ENCODE measurements around the gene GOLGA2. TPM values are rescaled to one million over a fixed set of nuclear protein-coding genes. Genes with fewer than 3 reads are reported as not detected.

GOLGA2 gene
- total and polyA plus RNA-seq, 12 donors, result 35.8 to 221 (median 85.6) TPM

DNA sequence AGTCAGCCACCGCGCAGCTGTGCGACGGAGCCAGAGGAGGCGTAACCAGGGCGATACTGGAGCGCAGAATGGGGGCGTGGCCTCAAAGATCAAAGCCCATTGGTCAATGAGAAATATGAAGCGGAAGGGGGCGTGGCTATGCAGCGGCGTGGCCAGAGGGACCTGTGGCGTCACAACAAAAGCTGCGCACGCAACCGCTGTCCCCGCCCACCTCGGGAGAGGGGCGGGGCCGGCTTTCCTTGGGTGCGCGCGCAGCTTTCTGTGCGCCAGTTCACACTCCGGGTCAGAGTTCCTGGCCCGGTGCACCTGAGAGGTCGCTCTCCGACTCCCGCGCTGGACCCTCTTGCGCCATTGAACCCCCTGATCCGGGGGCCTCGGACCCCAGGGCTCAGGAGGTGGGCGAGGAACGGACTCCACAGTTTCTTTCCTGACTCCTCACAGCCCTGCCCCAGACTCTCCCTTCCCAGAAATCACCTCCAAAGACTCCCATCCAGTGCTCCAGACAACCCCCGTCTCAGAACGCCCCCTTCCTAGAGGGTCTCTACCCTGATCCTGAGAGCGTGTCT lies 284 bp upstream of the GOLGA2 start, which contains the start of gene SWI5:
TSS of gene SWI5 (plus strand) at position 269 of the 566 bp plus-strand sequence.
- TF ChIP-seq, protein P1, sequence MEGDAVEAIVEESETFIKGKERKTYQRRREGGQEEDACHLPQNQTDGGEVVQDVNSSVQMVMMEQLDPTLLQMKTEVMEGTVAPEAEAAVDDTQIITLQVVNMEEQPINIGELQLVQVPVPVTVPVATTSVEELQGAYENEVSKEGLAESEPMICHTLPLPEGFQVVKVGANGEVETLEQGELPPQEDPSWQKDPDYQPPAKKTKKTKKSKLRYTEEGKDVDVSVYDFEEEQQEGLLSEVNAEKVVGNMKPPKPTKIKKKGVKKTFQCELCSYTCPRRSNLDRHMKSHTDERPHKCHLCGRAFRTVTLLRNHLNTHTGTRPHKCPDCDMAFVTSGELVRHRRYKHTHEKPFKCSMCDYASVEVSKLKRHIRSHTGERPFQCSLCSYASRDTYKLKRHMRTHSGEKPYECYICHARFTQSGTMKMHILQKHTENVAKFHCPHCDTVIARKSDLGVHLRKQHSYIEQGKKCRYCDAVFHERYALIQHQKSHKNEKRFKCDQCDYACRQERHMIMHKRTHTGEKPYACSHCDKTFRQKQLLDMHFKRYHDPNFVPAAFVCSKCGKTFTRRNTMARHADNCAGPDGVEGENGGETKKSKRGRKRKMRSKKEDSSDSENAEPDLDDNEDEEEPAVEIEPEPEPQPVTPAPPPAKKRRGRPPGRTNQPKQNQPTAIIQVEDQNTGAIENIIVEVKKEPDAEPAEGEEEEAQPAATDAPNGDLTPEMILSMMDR (IDR thresholded peaks at IDR 0.05), result no peak
- TF ChIP-seq POLR2A (IDR thresholded peaks at IDR 0.05), result peak; percentile 66 to 72
- peaks cover 11 to 25% of the 10 kb centered on the region in 2 donors for H3K4me1 ChIP-seq (replicated peaks in 1 of 2)
- no peaks in the 10 kb centered on the region for H3K27me3 ChIP-seq
- H3K27ac ChIP-seq, result peak within 1 kb of the TSS; percentile 6 to 95 (median 75)
- WGBS, 4 donors, result 0 to 2% (median 0%) methylated on average over 10 to 38 of the region's 38 CpGs
- peak within 1 kb of the TSS; percentile 48 to 92 (median 74) for H3K4me3 ChIP-seq
- intact Hi-C loops (cut with DNase I), result no loop called here
- peaks cover 0 to 28% of the 10 kb centered on the region in 2 donors for H3K36me3 ChIP-seq (replicated peaks in 1 of 2)
- peak; percentile 100 for DNase-seq
- H3K9me3 ChIP-seq (replicated peaks in 1 of 3), result no peaks in the 10 kb centered on the region

GRCh38 chr9:128274245-128274644 lies 1.6 kb downstream of the GOLGA2 start:
- Histone ChIP-seq H3K9me3 (replicated peaks in 1 of 3) (no peaks in the 10 kb centered on the region), H3K27ac (peak overlapping the region in 1 of 5 donors; percentile 81), H3K4me1 (replicated peaks in 1 of 2) (peaks cover 11 to 25% of the 10 kb centered on the region in 2 donors), H3K36me3 (replicated peaks in 1 of 2) (peaks cover 0 to 37% of the 10 kb centered on the region in 2 donors), H3K27me3 (no peaks in the 10 kb centered on the region), H3K4me3 (no peak overlapping the region)
- 64 to 70% (median 67%) methylated on average over 7 to 8 of the region's 8 CpGs for WGBS, 4 donors
- DNase-seq, result no peak
- intact Hi-C loops (cut with DNase I), result no loop called here
- TF ChIP-seq, protein P1 (IDR thresholded peaks at IDR 0.05), result no peak
- no peak for TF ChIP-seq POLR2A (IDR thresholded peaks at IDR 0.05)

DNA sequence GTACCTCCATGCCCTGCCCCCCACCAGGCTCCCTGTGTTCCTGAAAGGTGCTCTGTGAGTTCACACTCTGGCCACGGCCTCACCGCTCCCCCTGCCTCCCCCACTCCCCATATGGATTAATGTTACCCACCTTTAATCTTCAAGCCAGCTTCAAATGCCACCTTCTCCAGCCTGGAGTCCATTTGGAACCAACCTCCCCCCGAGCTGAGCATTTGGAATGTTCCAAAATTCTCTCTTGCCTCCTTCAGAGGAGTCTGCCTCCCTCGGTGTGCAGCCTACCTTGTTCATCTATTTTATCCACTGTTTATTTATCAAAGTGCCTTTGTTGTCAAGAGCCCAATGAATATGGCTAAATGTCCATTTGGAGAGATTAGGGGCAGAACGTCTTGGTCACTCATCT lies 4.3 kb downstream of the GOLGA2 start:
- DNase-seq, result no peak
- H3K9me3 ChIP-seq (replicated peaks in 1 of 3), result no peaks in the 10 kb centered on the region
- no peak overlapping the region for H3K4me3 ChIP-seq
- H3K27ac ChIP-seq, result no peak overlapping the region
- TF ChIP-seq POLR2A (IDR thresholded peaks at IDR 0.05), result no peak
- TF ChIP-seq, protein P1 (IDR thresholded peaks at IDR 0.05), result no peak
- H3K27me3 ChIP-seq, result no peaks in the 10 kb centered on the region
- 71 to 87% (median 79%) methylated on average over 5 of the region's 5 CpGs for WGBS, 4 donors
- intact Hi-C loops (cut with DNase I), result no loop called here
- H3K4me1 ChIP-seq (replicated peaks in 1 of 2), result peaks cover 11 to 13% of the 10 kb centered on the region in 2 donors
- H3K36me3 ChIP-seq (replicated peaks in 1 of 2), result peaks cover 0 to 54% of the 10 kb centered on the region in 2 donors

- H3K36me3 ChIP-seq (replicated peaks in 1 of 2), result peaks cover 0 to 54% of the 10 kb centered on the region in 2 donors
- TF ChIP-seq POLR2A (IDR thresholded peaks at IDR 0.05), result no peak
- TF ChIP-seq, protein P1 (IDR thresholded peaks at IDR 0.05), result no peak
Observed at GRCh38 chr9:128271112-128271511, 4.7 kb downstream of the GOLGA2 start.

More at GRCh38 chr9:128271112-128271511, 4.7 kb downstream of the GOLGA2 start:
- Histone ChIP-seq H3K4me3 (no peak overlapping the region), H3K27me3 (no peaks in the 10 kb centered on the region), H3K4me1 (replicated peaks in 1 of 2) (peaks cover 11 to 12% of the 10 kb centered on the region in 2 donors), H3K27ac (no peak overlapping the region), H3K9me3 (replicated peaks in 1 of 3) (no peaks in the 10 kb centered on the region)
- no peak for DNase-seq
- intact Hi-C loops (cut with DNase I), result no loop called here
- 50 to 98% (median 92%) methylated on average over 1 to 3 of the region's 3 CpGs for WGBS, 4 donors
